ENCODE data around the gene COX4I1.

DNA sequence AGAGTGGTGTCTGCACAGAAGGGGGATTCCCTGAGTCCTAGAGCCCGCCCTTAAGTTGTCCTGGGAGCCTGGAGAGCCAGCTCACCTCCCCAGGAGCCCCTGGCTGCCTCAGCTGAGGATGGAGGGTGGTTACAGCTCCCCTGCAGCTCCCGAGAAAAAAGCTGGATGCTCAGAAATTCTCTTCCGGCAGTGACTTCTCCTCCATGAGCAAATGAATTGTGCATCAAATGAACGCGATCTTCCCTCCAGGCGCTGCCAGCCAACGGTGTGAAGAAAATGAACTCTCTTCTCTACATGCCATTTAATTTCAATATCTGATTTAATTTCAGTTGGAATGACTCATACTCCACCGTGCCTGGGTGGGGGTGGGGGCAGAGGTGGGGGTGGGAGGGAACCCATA, 34.3 kb upstream of the COX4I1 start:
- TF ChIP-seq, protein P1, sequence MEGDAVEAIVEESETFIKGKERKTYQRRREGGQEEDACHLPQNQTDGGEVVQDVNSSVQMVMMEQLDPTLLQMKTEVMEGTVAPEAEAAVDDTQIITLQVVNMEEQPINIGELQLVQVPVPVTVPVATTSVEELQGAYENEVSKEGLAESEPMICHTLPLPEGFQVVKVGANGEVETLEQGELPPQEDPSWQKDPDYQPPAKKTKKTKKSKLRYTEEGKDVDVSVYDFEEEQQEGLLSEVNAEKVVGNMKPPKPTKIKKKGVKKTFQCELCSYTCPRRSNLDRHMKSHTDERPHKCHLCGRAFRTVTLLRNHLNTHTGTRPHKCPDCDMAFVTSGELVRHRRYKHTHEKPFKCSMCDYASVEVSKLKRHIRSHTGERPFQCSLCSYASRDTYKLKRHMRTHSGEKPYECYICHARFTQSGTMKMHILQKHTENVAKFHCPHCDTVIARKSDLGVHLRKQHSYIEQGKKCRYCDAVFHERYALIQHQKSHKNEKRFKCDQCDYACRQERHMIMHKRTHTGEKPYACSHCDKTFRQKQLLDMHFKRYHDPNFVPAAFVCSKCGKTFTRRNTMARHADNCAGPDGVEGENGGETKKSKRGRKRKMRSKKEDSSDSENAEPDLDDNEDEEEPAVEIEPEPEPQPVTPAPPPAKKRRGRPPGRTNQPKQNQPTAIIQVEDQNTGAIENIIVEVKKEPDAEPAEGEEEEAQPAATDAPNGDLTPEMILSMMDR (IDR thresholded peaks at IDR 0.05), result no peak
- no peak for TF ChIP-seq EZH2 (IDR thresholded peaks at IDR 0.05; ENCODE audit: borderline replicate concordance, insufficient read depth, low read depth, low read length, poor library complexity, severe bottlenecking)

Data from B cell (primary cell).